ENCODE data around the gene TPCN1.

GRCh38 chr12:113289361-113289760 is 68.1 kb downstream of the TPCN1 start:
- TF ChIP-seq CTCF (IDR thresholded peaks at IDR 0.05; ENCODE audit: insufficient read depth, low read length, poor library complexity, severe bottlenecking) = no peak
- TF ChIP-seq EZH2phosphoT487 (conservative IDR thresholded peaks at IDR 0.05; ENCODE audit: low read length) = no peak
